Inferior parietal cortex (tissue), 1 donor: ENCODE data around the gene RPL10.

Experiments
- DNase-seq: peaks from one replicate; pipeline ENCODE4 v3.0.0-alpha.2; 2016; ENCODE audit errors: extremely low spot score

Gene RPL10

DNA sequence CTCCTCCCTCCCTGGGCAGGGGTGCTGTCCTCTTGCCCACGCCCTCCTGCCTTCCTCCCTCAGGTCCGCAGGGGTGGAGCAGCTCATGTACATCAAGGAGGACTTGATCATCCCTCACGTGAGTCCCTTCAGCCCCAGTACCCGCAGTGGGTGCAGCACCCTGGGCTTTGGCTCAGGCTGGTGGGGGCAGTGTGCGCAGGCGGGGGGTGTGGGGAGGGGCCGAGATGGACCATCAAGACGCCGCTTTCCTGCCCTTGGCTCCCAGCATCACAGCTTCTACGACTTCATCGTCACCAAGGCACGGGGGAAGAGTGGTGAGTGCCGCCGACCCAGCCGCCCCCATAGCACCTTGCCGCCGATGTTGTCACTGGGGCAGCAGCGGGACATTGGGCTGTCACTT lies 51.4 kb downstream of the RPL10 start:
- no peak for DNase-seq

DNA sequence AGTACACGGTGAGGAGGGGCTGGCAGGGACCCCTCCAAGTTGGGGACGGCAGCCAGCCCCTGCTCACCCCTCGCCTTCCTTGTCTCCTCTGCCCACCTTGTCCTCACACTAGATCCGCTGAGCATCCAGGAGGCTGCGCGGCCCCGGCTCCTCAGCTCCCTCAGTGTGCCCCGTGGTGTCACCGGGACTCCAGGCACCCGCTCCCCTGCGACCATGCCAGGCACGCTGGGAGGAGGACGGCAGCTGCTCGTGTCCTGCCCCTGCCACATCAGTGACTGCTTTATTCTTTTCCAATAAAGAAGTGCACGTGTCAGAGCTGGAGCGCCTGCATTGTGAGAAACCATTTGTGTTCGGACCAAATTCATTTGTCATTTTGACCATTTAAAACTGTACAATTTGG lies 52.1 kb downstream of the RPL10 start:
- DNase-seq: no peak
